ENCODE data around the gene TRAPPC4. TPM values are rescaled to one million over a fixed set of nuclear protein-coding genes. Genes with fewer than 3 reads are reported as not detected.

The TRAPPC4 gene
- total and polyA plus RNA-seq, 2 of the 8 experiments (the other 6 are each of a cell fraction or from before 2014, with no cell fraction given), result 94.3 to 223 TPM

GRCh38 chr11:119057000-119057769, 38.6 kb downstream of the TRAPPC4 start, which contains the start of gene HYOU1 (continued):
- TF ChIP-seq, protein P1, sequence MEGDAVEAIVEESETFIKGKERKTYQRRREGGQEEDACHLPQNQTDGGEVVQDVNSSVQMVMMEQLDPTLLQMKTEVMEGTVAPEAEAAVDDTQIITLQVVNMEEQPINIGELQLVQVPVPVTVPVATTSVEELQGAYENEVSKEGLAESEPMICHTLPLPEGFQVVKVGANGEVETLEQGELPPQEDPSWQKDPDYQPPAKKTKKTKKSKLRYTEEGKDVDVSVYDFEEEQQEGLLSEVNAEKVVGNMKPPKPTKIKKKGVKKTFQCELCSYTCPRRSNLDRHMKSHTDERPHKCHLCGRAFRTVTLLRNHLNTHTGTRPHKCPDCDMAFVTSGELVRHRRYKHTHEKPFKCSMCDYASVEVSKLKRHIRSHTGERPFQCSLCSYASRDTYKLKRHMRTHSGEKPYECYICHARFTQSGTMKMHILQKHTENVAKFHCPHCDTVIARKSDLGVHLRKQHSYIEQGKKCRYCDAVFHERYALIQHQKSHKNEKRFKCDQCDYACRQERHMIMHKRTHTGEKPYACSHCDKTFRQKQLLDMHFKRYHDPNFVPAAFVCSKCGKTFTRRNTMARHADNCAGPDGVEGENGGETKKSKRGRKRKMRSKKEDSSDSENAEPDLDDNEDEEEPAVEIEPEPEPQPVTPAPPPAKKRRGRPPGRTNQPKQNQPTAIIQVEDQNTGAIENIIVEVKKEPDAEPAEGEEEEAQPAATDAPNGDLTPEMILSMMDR (IDR thresholded peaks at IDR 0.05; ENCODE audit: control extremely low read depth in 1 of 3, insufficient read depth in 1 of 3, low read depth in 1 of 3, low read length in 3 of 3), result peak; percentile 28 to 42 (median 40)
- TF ChIP-seq RAD21 (IDR thresholded peaks at IDR 0.05 in 1 of 2, conservative IDR thresholded peaks at IDR 0.05 in 1 of 2; ENCODE audit: low read depth in 2 of 2, low read length in 2 of 2) (peak in 1 of 2 experiments; percentile 14; a peak in 1 of 4 replicates), NRF1 (IDR thresholded peaks at IDR 0.05; ENCODE audit: low read depth, low read length) (no peak), KDM1A (IDR thresholded peaks at IDR 0.05; ENCODE audit: borderline replicate concordance, low read length) (no peak), TBP (IDR thresholded peaks at IDR 0.05; ENCODE audit: low read depth, low read length) (peak; percentile 47), SAP30 (IDR thresholded peaks at IDR 0.05; ENCODE audit: insufficient read depth, insufficient replicate concordance, low read length) (no peak)
